GM12892 (cell line): ENCODE results near the gene HCN2.

Experiments used
- POLR2A ChIP-seq: IDR thresholded peaks from 2 replicates; pipeline ENCODE4 v1.6.1; 2011; ENCODE audit warnings: low read depth, low read length, control low read depth
- TAF1 ChIP-seq: IDR thresholded peaks from 2 replicates; pipeline ENCODE4 v1.6.1; 2011; ENCODE audit warnings: low read depth, mild to moderate bottlenecking, control low read depth, low read length, borderline replicate concordance

- no peak for TF ChIP-seq POLR2A
- no peak for TF ChIP-seq TAF1
Observed at GRCh38 chr19:664913-665443, 75.3 kb downstream of the HCN2 start.
